Spleen (tissue), 11 donors: ENCODE data around the gene TMEM132D. TPM values are rescaled to one million over a fixed set of nuclear protein-coding genes. Genes with fewer than 3 reads are reported as not detected.

Source experiments
- DNase-seq: peaks from one replicate; pipeline ENCODE4 v3.0.0-alpha.2; 2020
- H3K27ac ChIP-seq, 8 donors: fragments of 200-600 bp; sonication (generic) in 7 of 8; 1 replicate in 4 of 8; 2 replicates in 4 of 8; pipeline versions ENCODE4 v1.5.0 to v1.8.0; 2016 to 2021; ENCODE audit warnings: inconsistent platforms in 4 of 8, mild to moderate bottlenecking in 4 of 8, moderate library complexity in 1 of 8
- H3K27me3 ChIP-seq, 7 donors: fragments of 200-600 bp; sonication (generic) in 6 of 7; replicated peaks in 1 of 7; 1 replicate in 4 of 7; 2 replicates in 3 of 7; pipeline versions ENCODE4 v1.5.0 to v1.8.0; 2016 to 2021; ENCODE audit warnings: inconsistent platforms in 3 of 7, mild to moderate bottlenecking in 1 of 7
- H3K36me3 ChIP-seq, 6 donors: fragments of 200-600 bp; sonication (generic) in 5 of 6; 1 replicate in 4 of 6; 2 replicates in 2 of 6; pipeline versions ENCODE4 v1.5.0 to v1.8.0; 2016 to 2021; ENCODE audit warnings: inconsistent platforms in 2 of 6
- H3K4me1 ChIP-seq, 6 donors: fragments of 200-600 bp; sonication (generic) in 5 of 6; 1 replicate in 3 of 6; 2 replicates in 3 of 6; pipeline versions ENCODE4 v1.5.0 to v1.8.0; 2016 to 2021; ENCODE audit warnings: inconsistent platforms in 3 of 6
- H3K4me3 ChIP-seq, 8 donors: fragments of 200-600 bp; sonication (generic) in 7 of 8; 1 replicate in 4 of 8; 2 replicates in 4 of 8; pipeline versions ENCODE4 v1.5.0 to v1.8.0; 2016 to 2021; ENCODE audit warnings: inconsistent platforms in 4 of 8, mild to moderate bottlenecking in 4 of 8, moderate library complexity in 2 of 8
- H3K9me3 ChIP-seq, 8 donors: fragments of 200-600 bp; sonication (generic) in 7 of 8; 1 replicate in 4 of 8; 2 replicates in 4 of 8; pipeline versions ENCODE4 v1.5.0 to v1.8.0; 2016 to 2021; ENCODE audit warnings: inconsistent platforms in 4 of 8
- CTCF ChIP-seq, 11 experiments: fragments of 200-600 bp in 7 of 11; fragments of 450-650 bp in 4 of 11; sonication (generic) in 4 of 11; IDR thresholded peaks in 8 of 11; conservative IDR thresholded peaks in 3 of 11; 1 replicate in 7 of 11; 2 replicates in 4 of 11; pipeline versions ENCODE4 v1.4.0 to v1.8.0; 2016 to 2021; ENCODE audit warnings: antibody characterized with exemption in 11 of 11, inconsistent platforms in 4 of 11, mild to moderate bottlenecking in 1 of 11
- POLR2A ChIP-seq, 3 donors: fragments of 450-650 bp; IDR thresholded peaks; one replicate each; pipeline ENCODE4 v1.5.1; 2017; ENCODE audit warnings: antibody characterized with exemption in 3 of 3, mild to moderate bottlenecking in 1 of 3
- POLR2AphosphoS5 ChIP-seq, 3 donors: sonication (generic); formaldehyde crosslinking; IDR thresholded peaks; one replicate each; pipeline ENCODE4 v1.5.1; 2017; ENCODE audit warnings: antibody characterized with exemption in 3 of 3
- WGBS, 5 donors: extraction: QIAGEN DNeasy Blood & Tissue Kit in 3 of 5; methylation state at CpG; one replicate each; pipeline versions ENCODE4 v1.1.5 to v1.1.7; 2013 to 2018; 5-methylcytosine and 5-hydroxymethylcytosine counted together
- intact Hi-C: fragments of 100-400 bp; cut with DNase I; formaldehyde crosslinking; loops from one replicate; pipeline ENCODE4 v1.15.0; 2023; ENCODE audit warnings: low total_unique reads
- polyA plus RNA-seq, 3 donors: library from polyadenylated mRNA; stranded (reverse); fragments of 200-250 nt; gene quantifications; one replicate each; pipeline ENCODE4 v1.2.1, GENCODE V29; 2013
- total RNA-seq, 7 donors: library from RNA; depleted of rRNA in 3 of 7; stranded (reverse); fragments of >200 nt in 3 of 7; fragmentation: NEBNext Ultra II Directional in 4 of 7; extraction: Animal tissue kit (Norgen Biotek cat#: 25700) in 4 of 7; gene quantifications; one replicate each; pipeline versions ENCODE4 v1.1.0 to v1.2.1, GENCODE V29; 2016 to 2021
- donor health status: healthy with polysubstance abuse.
- donor health status: DM: no; HTN: no; CAD: no; lungs with moderate emphysema.
- donor health status: DM: no; HTN: no; CAD: no.
- donor health status: Bipolar disorder and iron deficiency.
- donor health status: healthy.
- donor health status: DM: no; HTN: no; CAD: no.
- donor health status: DM: yes; HTN: yes; CAD: no.

Gene TMEM132D
- total and polyA plus RNA-seq, 10 donors: 0.03 TPM; not detected in 9

DNA sequence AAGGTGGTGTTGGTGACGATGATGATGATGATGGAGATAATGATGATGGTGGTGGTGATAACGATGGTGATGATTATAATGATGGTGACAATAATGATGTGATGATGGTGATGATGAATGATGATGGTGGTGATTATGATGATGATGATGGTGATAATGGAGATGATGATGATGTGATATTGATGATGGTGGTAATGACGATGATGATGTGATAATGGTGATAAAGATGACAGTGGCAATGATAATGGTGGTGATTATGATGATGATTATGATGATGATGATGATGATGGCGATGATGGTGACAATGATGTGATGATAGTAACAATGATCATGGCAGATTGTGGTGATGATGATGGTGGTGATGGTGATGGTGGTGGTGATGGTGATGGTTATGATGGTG is 532.6 kb downstream of the TMEM132D start:
- intact Hi-C loops: no loop called here
- Histone ChIP-seq H3K36me3 (no peaks in the 10 kb centered on the region), H3K4me3 (no peak overlapping the region), H3K4me1 (no peaks in the 10 kb centered on the region), H3K27me3 (no peaks in the 10 kb centered on the region), H3K27ac (no peak overlapping the region), H3K9me3 (peaks cover 0 to 36% (median 2%) of the 10 kb centered on the region in 8 donors)
- TF ChIP-seq POLR2AphosphoS5 (IDR thresholded peaks at IDR 0.05): no peak
- TF ChIP-seq CTCF (IDR thresholded peaks at IDR 0.05 in 8 of 11, conservative IDR thresholded peaks at IDR 0.05 in 3 of 11): no peak
- TF ChIP-seq POLR2A (IDR thresholded peaks at IDR 0.05): no peak
- WGBS, 5 donors: 68 to 83% (median 74%) methylated on average over 4 of the region's 4 CpGs
- no peak for DNase-seq

DNA sequence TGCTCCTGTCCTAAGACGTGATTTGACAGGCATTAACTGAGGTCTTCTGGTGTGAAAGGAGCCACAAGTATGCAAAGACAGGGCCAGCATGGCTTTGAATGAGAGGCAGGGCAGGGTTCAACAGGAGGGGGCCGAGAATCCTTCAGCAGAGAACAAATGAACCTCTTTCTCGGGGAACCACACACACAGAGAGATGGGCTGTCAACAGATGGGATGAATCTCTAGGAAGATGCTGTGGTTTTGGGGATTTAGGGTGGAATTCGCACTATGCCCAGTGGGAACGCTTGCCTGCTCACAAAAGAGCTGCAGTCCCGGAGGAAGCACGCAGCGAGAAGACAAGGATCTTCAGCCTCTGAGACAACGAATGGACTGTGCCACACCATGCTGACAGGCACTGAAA is 537.2 kb downstream of the TMEM132D start:
- Histone ChIP-seq H3K4me1 (no peaks in the 10 kb centered on the region), H3K36me3 (no peaks in the 10 kb centered on the region), H3K27me3 (no peaks in the 10 kb centered on the region), H3K27ac (no peak overlapping the region), H3K4me3 (no peak overlapping the region), H3K9me3 (peaks cover 0 to 34% (median 2%) of the 10 kb centered on the region in 8 donors)
- intact Hi-C loops: no loop called here
- 85 to 91% (median 86%) methylated on average over 9 of the region's 9 CpGs for WGBS, 5 donors
- TF ChIP-seq POLR2AphosphoS5 (IDR thresholded peaks at IDR 0.05): no peak
- no peak for TF ChIP-seq POLR2A (IDR thresholded peaks at IDR 0.05)
- TF ChIP-seq CTCF (IDR thresholded peaks at IDR 0.05 in 8 of 11, conservative IDR thresholded peaks at IDR 0.05 in 3 of 11): no peak
- DNase-seq: no peak

- 73 to 77% (median 76%) methylated on average over 8 of the region's 8 CpGs for WGBS, 5 donors
- peaks cover 0 to 30% (median 2%) of the 10 kb centered on the region in 8 donors for H3K9me3 ChIP-seq
- no peak overlapping the region for H3K4me3 ChIP-seq
- no peak for DNase-seq
- no peak for TF ChIP-seq POLR2A (IDR thresholded peaks at IDR 0.05)
- no peak for TF ChIP-seq POLR2AphosphoS5 (IDR thresholded peaks at IDR 0.05)
- TF ChIP-seq CTCF (IDR thresholded peaks at IDR 0.05 in 8 of 11, conservative IDR thresholded peaks at IDR 0.05 in 3 of 11): no peak
- H3K27me3 ChIP-seq: no peaks in the 10 kb centered on the region
- no peaks in the 10 kb centered on the region for H3K36me3 ChIP-seq
- H3K27ac ChIP-seq: no peak overlapping the region
- no peaks in the 10 kb centered on the region for H3K4me1 ChIP-seq
- intact Hi-C loops: no loop called here
Observed at GRCh38 chr12:129363041-129363440, 540.8 kb downstream of the TMEM132D start.

- DNase-seq: no peak
- Histone ChIP-seq H3K4me3 (no peak overlapping the region), H3K36me3 (no peaks in the 10 kb centered on the region), H3K9me3 (peaks cover 0 to 9% (median 0%) of the 10 kb centered on the region in 8 donors), H3K4me1 (no peaks in the 10 kb centered on the region), H3K27me3 (no peaks in the 10 kb centered on the region), H3K27ac (no peak overlapping the region)
- WGBS, 5 donors: 87 to 93% (median 91%) methylated on average over 6 of the region's 6 CpGs
- TF ChIP-seq CTCF (IDR thresholded peaks at IDR 0.05 in 8 of 11, conservative IDR thresholded peaks at IDR 0.05 in 3 of 11) (no peak), POLR2AphosphoS5 (IDR thresholded peaks at IDR 0.05) (no peak), POLR2A (IDR thresholded peaks at IDR 0.05) (no peak)
- intact Hi-C loops: no loop called here
Observed at GRCh38 chr12:129357233-129357632, 546.6 kb downstream of the TMEM132D start.
